Panc1 (cell line): ENCODE results near the gene GRIN1.

Experiments used
- CTCF ChIP-seq: fragments of 450-650 bp; IDR thresholded peaks from 2 replicates; pipeline ENCODE4 v1.5.1; 2017; ENCODE audit warnings: mild to moderate bottlenecking
- POLR2AphosphoS5 ChIP-seq: IDR thresholded peaks from 2 replicates; pipeline ENCODE4 v1.6.1; 2012; ENCODE audit warnings: mild to moderate bottlenecking, low read depth, low read length, moderate library complexity
- SIN3A ChIP-seq: IDR thresholded peaks from 2 replicates; pipeline ENCODE4 v1.6.1; 2012; ENCODE audit warnings: low read depth, mild to moderate bottlenecking, low read length, moderate library complexity, borderline replicate concordance; ENCODE audit not compliant: insufficient read depth

GRCh38 chr9:137202966-137203365, 64.0 kb downstream of the GRIN1 start:
- TF ChIP-seq CTCF, result no peak
- no peak for TF ChIP-seq POLR2AphosphoS5
- TF ChIP-seq SIN3A, result no peak
